WTC11 (cell line): ENCODE results near the gene MAB21L4. TPM values are rescaled to one million over a fixed set of nuclear protein-coding genes. Genes with fewer than 3 reads are reported as not detected.
A peak's percentile ranks its signal among the peaks of the same experiment; 100 is the strongest.

Source experiments
- ATAC-seq: fragments of 200-7000 bp; cut with Tn5 transposase; 2 replicates; pipeline ENCODE4 v1.10.0; 2021; ENCODE audit warnings: mild to moderate bottlenecking, moderate library complexity
- CTCF ChIA-PET: fragments of 300-600 bp; sonication (Branson Sonifier 250); formaldehyde crosslinking; loops from one replicate; lab custom pipeline; 2021; ENCODE audit warnings: antibody characterized with exemption; lab: Charles Lee
- POLR2A ChIA-PET: fragments of 350-600 bp; sonication (Branson Sonifier 250); formaldehyde crosslinking; loops from one replicate; lab custom pipeline; 2021; ENCODE audit warnings: antibody characterized with exemption; lab: Charles Lee
- DNase-seq: peaks from one replicate; pipeline ENCODE4 v3.0.0; 2021; ENCODE audit warnings: low spot score
- H3K27ac Mint-ChIP-seq: 2 replicates; pipeline ENCODE4 v1.8.0; 2021; ENCODE audit warnings: mixed read lengths
- H3K27me3 Mint-ChIP-seq: 2 replicates; pipeline ENCODE4 v1.8.0; 2021; ENCODE audit warnings: low read depth, mild to moderate bottlenecking, moderate library complexity, mixed read lengths
- H3K36me3 Mint-ChIP-seq: 2 replicates; pipeline ENCODE4 v1.8.0; 2021; ENCODE audit warnings: mixed read lengths
- H3K4me1 Mint-ChIP-seq: 2 replicates; pipeline ENCODE4 v1.8.0; 2022; ENCODE audit warnings: mixed read lengths
- H3K4me3 Mint-ChIP-seq: 2 replicates; pipeline ENCODE4 v1.8.0; 2021; ENCODE audit warnings: mild to moderate bottlenecking, moderate library complexity, mixed read lengths
- H3K9me3 Mint-ChIP-seq: 2 replicates; pipeline ENCODE4 v1.8.0; 2021; ENCODE audit warnings: mixed read lengths
- AR ChIP-seq: fragments of 250-450 bp; sonication (Bioruptor Pico); IDR thresholded peaks from 2 replicates; pipeline ENCODE4 v1.9.0; 2021; ENCODE audit warnings: mild to moderate bottlenecking
- ATF6 ChIP-seq: sonication (generic); formaldehyde crosslinking; IDR thresholded peaks from 2 replicates; pipeline ENCODE4 v1.8.1; 2023; ENCODE audit warnings: mild to moderate bottlenecking, missing genetic modification reagents
- CREM ChIP-seq: sonication (generic); formaldehyde crosslinking; IDR thresholded peaks from 2 replicates; pipeline ENCODE4 v1.8.1; 2022; ENCODE audit warnings: mild to moderate bottlenecking, missing genetic modification reagents, moderate library complexity
- EMX1 ChIP-seq: fragments of 250-450 bp; sonication (Bioruptor Pico); IDR thresholded peaks from 2 replicates; pipeline ENCODE4 v1.8.0; 2021; ENCODE audit warnings: mild to moderate bottlenecking
- FOXP1 ChIP-seq: sonication (generic); formaldehyde crosslinking; IDR thresholded peaks from 2 replicates; pipeline ENCODE4 v1.8.0; 2022; ENCODE audit warnings: missing genetic modification reagents, mild to moderate bottlenecking, moderate library complexity, borderline replicate concordance
- FOXP4 ChIP-seq: sonication (generic); formaldehyde crosslinking; IDR thresholded peaks from 2 replicates; pipeline ENCODE4 v1.8.0; 2022; ENCODE audit warnings: mild to moderate bottlenecking, missing genetic modification reagents
- JAZF1 ChIP-seq: fragments of 250-450 bp; sonication (Bioruptor Pico); IDR thresholded peaks from 2 replicates; pipeline ENCODE4 v1.9.0; 2021; ENCODE audit warnings: moderate library complexity, mild to moderate bottlenecking, inconsistent platforms
- NR3C1 ChIP-seq: sonication (generic); formaldehyde crosslinking; conservative IDR thresholded peaks from 2 replicates; pipeline ENCODE4 v1.8.1; 2023; ENCODE audit warnings: low read depth, mild to moderate bottlenecking, missing genetic modification reagents
- SMAD4 ChIP-seq: sonication (generic); formaldehyde crosslinking; IDR thresholded peaks from 2 replicates; pipeline ENCODE4 v1.8.0; 2022; ENCODE audit warnings: mild to moderate bottlenecking, missing genetic modification reagents
- TP53 ChIP-seq: sonication (generic); formaldehyde crosslinking; IDR thresholded peaks from 2 replicates; pipeline ENCODE4 v1.8.1; 2023; ENCODE audit warnings: mild to moderate bottlenecking, missing genetic modification reagents
- USF2 ChIP-seq: sonication (generic); formaldehyde crosslinking; IDR thresholded peaks from 2 replicates; pipeline ENCODE4 v1.8.1; 2023; ENCODE audit warnings: mild to moderate bottlenecking, missing genetic modification reagents, moderate library complexity
- ZBTB43 ChIP-seq: sonication (generic); formaldehyde crosslinking; IDR thresholded peaks from 2 replicates; pipeline ENCODE4 v1.8.1; 2023; ENCODE audit warnings: mild to moderate bottlenecking, missing genetic modification reagents
- ZNF121 ChIP-seq: sonication (generic); formaldehyde crosslinking; IDR thresholded peaks from 2 replicates; pipeline ENCODE4 v1.8.0; 2023; ENCODE audit warnings: missing genetic modification reagents
- ZNF263 ChIP-seq: sonication (generic); formaldehyde crosslinking; IDR thresholded peaks from 2 replicates; pipeline ENCODE4 v1.8.1; 2022; ENCODE audit warnings: low read depth, mild to moderate bottlenecking, moderate library complexity, missing genetic modification reagents
- ZNF423 ChIP-seq: fragments of 250-450 bp; sonication (Bioruptor Pico); IDR thresholded peaks from 2 replicates; pipeline ENCODE4 v2.1.2; 2022; ENCODE audit warnings: mild to moderate bottlenecking, moderate library complexity
- ZNF532 ChIP-seq: fragments of 250-450 bp; sonication (Bioruptor Pico); IDR thresholded peaks from 2 replicates; pipeline ENCODE4 v1.9.0; 2021; ENCODE audit warnings: mild to moderate bottlenecking, borderline replicate concordance
- total RNA-seq: library from RNA; stranded (reverse); gene quantifications from 3 replicates; pipeline ENCODE4 v1.2.3, GENCODE V29; 2021
- TF ChIP-seq, protein P1 (sequence below): fragments of 250-450 bp; sonication (Bioruptor Pico); conservative IDR thresholded peaks from 2 replicates; pipeline ENCODE4 v1.9.0; 2021; ENCODE audit warnings: mild to moderate bottlenecking
- TF ChIP-seq, protein P2 (sequence below): sonication (generic); formaldehyde crosslinking; IDR thresholded peaks from 2 replicates; pipeline ENCODE4 v1.8.0; 2022; ENCODE audit warnings: mild to moderate bottlenecking, missing genetic modification reagents

The MAB21L4 gene
- total RNA-seq, 1 experiment from 2014 or later = not detected

DNA sequence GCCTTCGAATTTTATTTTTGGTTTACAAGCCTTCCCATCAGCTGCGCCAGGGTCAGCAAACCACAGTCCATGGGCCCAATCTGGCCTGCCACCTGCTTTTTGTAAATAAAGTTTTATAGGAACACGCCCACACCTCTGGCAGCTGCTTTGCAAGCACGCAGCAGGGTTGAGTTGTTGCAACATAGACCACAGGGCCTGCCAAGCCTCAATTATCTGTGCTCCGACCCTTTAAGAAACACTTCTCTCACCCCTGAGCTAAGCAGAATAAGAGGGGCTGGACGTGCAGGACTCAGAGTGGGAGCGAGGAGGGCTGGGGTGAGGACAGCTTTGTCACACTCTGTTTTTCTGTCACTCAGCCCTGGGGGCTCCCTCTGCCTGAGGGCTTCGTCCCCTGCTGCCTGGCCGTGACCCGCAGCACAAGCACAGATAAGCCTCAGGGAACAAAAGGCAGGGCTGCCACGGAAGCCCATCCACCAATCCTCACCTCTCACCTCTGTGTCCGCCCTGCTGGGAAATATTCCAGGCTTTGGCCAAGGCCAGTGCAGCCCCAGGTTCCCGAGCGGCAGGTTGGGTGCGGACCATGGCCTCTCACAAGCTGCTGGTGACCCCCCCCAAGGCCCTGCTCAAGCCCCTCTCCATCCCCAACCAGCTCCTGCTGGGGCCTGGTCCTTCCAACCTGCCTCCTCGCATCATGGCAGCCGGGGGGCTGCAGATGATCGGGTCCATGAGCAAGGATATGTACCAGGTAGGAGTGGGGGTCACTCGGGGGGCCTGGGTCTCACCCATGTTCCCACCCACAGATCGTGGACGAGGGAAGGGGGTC, 27.5 kb downstream of the MAB21L4 start, which contains the start of gene AGXT (continued):
- no peak for TF ChIP-seq ATF6
- TF ChIP-seq JAZF1 (CRISPR knock-in tag) = no peak

DNA sequence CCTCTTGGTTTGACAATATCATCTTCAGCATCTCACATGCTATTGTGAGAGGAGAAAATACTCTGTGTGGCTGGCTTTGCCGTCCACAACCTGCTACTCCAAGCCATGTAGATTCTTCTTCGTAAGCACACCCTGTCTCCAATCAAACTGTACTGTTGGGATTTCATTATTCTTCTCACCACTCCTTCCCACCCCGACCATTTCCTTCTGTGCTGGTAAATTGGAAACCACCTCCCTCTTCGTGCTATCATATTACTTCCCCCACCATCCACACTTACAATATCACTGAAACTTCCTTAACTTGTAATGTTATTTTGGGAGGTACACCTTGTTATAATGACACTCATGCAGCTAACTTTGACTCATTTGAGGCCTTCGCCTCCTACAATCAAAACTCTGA, 30.6 kb downstream of the MAB21L4 start:
- Mint-ChIP-seq H3K4me3 (no peak overlapping the region), H3K27ac (0 out of 2 replicates have a peak overlapping the region, but pooled peaks have one; percentile 44), H3K27me3 (no peaks in the 10 kb centered on the region; the same call in 1 of the 2 replicates), H3K9me3 (no peaks in the 10 kb centered on the region), H3K36me3 (no peaks in the 10 kb centered on the region), H3K4me1 (no peaks in the 10 kb centered on the region)
- ChIA-PET CTCF (interaction anchor here (0.7 kb wide), 1 partner anchor 607 kb away, joined by 3 read pairs; no protein-coding TSS in a partner anchor), POLR2A (no interaction called here)
- no peak for DNase-seq
- ATAC-seq = no peak
- no peak for TF ChIP-seq ZNF263 (CRISPR knock-in tag)
- TF ChIP-seq SMAD4 (CRISPR knock-in tag) = no peak
- no peak for TF ChIP-seq ZNF532 (CRISPR knock-in tag)
- no peak for TF ChIP-seq ZNF121 (CRISPR knock-in tag)
- TF ChIP-seq JAZF1 (CRISPR knock-in tag) = no peak
- no peak for TF ChIP-seq FOXP1 (CRISPR knock-in tag)
- no peak for TF ChIP-seq USF2 (CRISPR knock-in tag)
- no peak for TF ChIP-seq TP53 (CRISPR knock-in tag)
- TF ChIP-seq, protein P1, sequence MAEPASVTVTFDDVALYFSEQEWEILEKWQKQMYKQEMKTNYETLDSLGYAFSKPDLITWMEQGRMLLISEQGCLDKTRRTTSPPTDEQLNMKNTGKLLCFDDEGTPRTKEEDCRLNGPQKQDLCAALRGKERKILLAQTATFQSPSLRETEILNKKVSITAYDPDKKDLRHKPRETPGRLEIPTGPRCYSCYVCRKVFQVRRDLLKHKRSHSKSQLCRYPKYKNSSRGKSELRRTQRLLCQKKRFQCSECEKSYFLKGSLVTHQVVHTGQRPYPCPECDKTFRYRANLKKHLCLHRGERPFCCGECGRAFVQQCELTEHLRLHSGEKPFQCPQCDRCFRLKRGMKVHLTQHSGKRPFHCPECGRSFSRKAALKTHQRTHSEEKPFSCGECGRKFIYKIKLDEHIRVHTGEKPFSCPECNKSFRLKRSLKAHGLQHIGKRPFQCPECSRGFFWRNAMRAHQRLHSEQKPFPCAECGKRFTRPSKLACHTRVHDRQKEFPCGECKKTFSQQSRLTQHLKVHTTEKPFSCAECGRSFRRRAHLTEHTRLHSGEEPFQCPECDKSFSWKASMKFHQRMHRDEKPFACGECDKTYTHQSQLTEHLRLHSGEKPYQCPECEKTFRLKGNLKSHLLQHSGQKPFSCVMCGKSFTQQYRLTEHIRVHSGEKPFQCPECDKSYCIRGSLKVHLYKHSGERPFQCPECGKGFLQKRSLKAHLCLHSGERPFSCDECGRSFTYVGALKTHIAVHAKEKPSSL (CRISPR knock-in tag) = no peak
- TF ChIP-seq EMX1 (CRISPR knock-in tag) = no peak
- no peak for TF ChIP-seq ZBTB43 (CRISPR knock-in tag)
- TF ChIP-seq FOXP4 (CRISPR knock-in tag) = no peak
- TF ChIP-seq, protein P2, sequence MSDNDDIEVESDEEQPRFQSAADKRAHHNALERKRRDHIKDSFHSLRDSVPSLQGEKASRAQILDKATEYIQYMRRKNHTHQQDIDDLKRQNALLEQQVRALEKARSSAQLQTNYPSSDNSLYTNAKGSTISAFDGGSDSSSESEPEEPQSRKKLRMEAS (CRISPR knock-in tag) = no peak
- TF ChIP-seq AR (CRISPR knock-in tag) = no peak
- TF ChIP-seq CREM = no peak
- no peak for TF ChIP-seq NR3C1 (CRISPR knock-in tag)
- TF ChIP-seq ZNF423 = no peak
